Astrocyte (in vitro differentiated cells and primary cell): ENCODE data around the gene TAGAP.

Experiments used
- EZH2 ChIP-seq: IDR thresholded peaks from 2 replicates; pipeline ENCODE4 v1.6.1; 2012; ENCODE audit warnings: mild to moderate bottlenecking, low read length, inconsistent platforms; ENCODE audit not compliant: insufficient read depth
- TF ChIP-seq, protein P1 (sequence below): IDR thresholded peaks from 2 replicates; pipeline ENCODE4 v1.5.1; 2011; ENCODE audit warnings: low read depth, mild to moderate bottlenecking, inconsistent platforms, low read length, moderate library complexity; ENCODE audit not compliant: insufficient read depth

DNA sequence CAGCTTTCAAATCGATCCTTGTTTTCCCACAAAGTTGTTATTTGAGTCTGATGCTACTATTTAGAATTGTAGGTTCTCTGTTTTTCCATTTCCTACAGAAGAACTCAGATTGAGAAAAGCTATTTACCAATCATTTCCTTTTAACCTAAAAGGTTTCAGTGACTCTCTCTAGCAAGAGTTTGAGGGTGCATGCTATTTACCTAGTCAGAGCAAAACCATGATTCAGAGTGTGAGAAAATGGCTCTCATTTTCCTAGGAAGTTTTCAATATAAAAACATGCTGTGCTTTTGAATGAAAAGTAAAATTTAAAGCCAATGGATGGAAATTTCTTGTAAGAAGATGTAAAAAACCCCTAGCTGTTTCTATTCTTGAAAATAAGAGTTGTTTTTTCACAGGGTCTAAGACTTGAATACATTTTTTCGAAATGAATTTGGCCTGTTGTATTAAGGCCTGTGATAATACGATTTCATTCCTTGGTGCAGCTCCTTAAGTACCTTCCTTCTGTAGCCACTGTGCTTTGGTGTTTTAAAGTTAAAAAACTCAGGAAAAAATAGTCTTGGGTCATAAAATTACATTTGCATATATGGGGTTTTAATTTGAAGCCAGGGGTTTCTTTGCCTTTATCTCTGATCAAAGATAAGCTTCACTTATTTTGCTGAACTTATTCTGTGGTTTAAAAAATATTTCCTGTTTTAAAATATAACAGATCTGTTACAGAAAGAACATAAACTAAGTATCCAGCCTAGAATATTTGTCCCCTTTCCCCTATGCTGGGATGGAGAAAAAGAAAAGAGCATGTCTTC lies 26.8 kb downstream of the TAGAP start:
- TF ChIP-seq, protein P1, sequence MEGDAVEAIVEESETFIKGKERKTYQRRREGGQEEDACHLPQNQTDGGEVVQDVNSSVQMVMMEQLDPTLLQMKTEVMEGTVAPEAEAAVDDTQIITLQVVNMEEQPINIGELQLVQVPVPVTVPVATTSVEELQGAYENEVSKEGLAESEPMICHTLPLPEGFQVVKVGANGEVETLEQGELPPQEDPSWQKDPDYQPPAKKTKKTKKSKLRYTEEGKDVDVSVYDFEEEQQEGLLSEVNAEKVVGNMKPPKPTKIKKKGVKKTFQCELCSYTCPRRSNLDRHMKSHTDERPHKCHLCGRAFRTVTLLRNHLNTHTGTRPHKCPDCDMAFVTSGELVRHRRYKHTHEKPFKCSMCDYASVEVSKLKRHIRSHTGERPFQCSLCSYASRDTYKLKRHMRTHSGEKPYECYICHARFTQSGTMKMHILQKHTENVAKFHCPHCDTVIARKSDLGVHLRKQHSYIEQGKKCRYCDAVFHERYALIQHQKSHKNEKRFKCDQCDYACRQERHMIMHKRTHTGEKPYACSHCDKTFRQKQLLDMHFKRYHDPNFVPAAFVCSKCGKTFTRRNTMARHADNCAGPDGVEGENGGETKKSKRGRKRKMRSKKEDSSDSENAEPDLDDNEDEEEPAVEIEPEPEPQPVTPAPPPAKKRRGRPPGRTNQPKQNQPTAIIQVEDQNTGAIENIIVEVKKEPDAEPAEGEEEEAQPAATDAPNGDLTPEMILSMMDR, result no peak
- TF ChIP-seq EZH2, result no peak
